Neuronal stem cell (in vitro differentiated cells): ENCODE data around the gene XAF1.

Experiments
- DNase-seq: peaks from one replicate; pipeline ENCODE4 v3.0.0-alpha.2; 2013; ENCODE audit warnings: low spot score
- H2AFZ ChIP-seq: one replicate; pipeline ENCODE4 v1.6.1; 2013; ENCODE audit warnings: mild to moderate bottlenecking, low read length, inconsistent platforms
- H2AK5ac ChIP-seq: 2 replicates; pipeline ENCODE4 v1.6.1; 2013; ENCODE audit warnings: low read depth, mild to moderate bottlenecking, inconsistent platforms, low read length, moderate library complexity, mixed read lengths
- H2BK120ac ChIP-seq: 2 replicates; pipeline ENCODE4 v1.6.1; 2013; ENCODE audit warnings: low read depth, mild to moderate bottlenecking, inconsistent platforms, low read length, moderate library complexity, mixed read lengths
- H2BK12ac ChIP-seq: one replicate; pipeline ENCODE4 v1.6.1; 2013; ENCODE audit warnings: low read length, inconsistent platforms
- H2BK15ac ChIP-seq: 2 replicates; pipeline ENCODE4 v1.6.1; 2013; ENCODE audit warnings: mild to moderate bottlenecking, low read length, inconsistent platforms, mixed read lengths
- H2BK5ac ChIP-seq: one replicate; pipeline ENCODE4 v1.6.1; 2013; ENCODE audit warnings: inconsistent platforms, mild to moderate bottlenecking, low read length, moderate library complexity
- H3K14ac ChIP-seq: one replicate; pipeline ENCODE4 v1.6.1; 2013; ENCODE audit warnings: low read length, inconsistent platforms
- H3K18ac ChIP-seq: 2 replicates; pipeline ENCODE4 v1.6.1; 2013; ENCODE audit warnings: low read length, inconsistent platforms
- H3K23ac ChIP-seq: 2 replicates; pipeline ENCODE4 v1.6.1; 2013; ENCODE audit warnings: low read depth, mild to moderate bottlenecking, mixed read lengths, low read length, inconsistent platforms; ENCODE audit not compliant: poor library complexity
- H3K27ac ChIP-seq: replicated peaks from 3 replicates; pipeline ENCODE4 v1.5.1; 2013; ENCODE audit warnings: low read length, inconsistent platforms
- H3K27me3 ChIP-seq, 3 experiments: 2 replicates each; pipeline ENCODE4 v1.6.1; 2013; ENCODE audit warnings: low read length in 3 of 3, mild to moderate bottlenecking in 2 of 3, inconsistent platforms in 1 of 3, low read depth in 1 of 3, mixed read lengths in 1 of 3, moderate library complexity in 1 of 3; ENCODE audit not compliant: control insufficient read depth in 3 of 3, insufficient read depth in 3 of 3
- H3K36me3 ChIP-seq, 2 donors: replicated peaks in 1 of 2; 2 replicates each; pipeline ENCODE4 v1.6.1; 2013; ENCODE audit warnings: low read length in 2 of 2; ENCODE audit not compliant: control insufficient read depth in 2 of 2, insufficient read depth in 2 of 2
- H3K4ac ChIP-seq: 2 replicates; pipeline ENCODE4 v1.6.1; 2013; ENCODE audit warnings: inconsistent platforms, mild to moderate bottlenecking, low read length, moderate library complexity
- H3K4me1 ChIP-seq, 2 donors: 1 replicate in 1 of 2; 2 replicates in 1 of 2; pipeline ENCODE4 v1.6.1; 2013; ENCODE audit warnings: low read length in 2 of 2, low read depth in 1 of 2; ENCODE audit not compliant: control insufficient read depth in 2 of 2, insufficient read depth in 1 of 2
- H3K4me2 ChIP-seq: one replicate; pipeline ENCODE4 v1.6.1; 2013; ENCODE audit warnings: mild to moderate bottlenecking, low read length, inconsistent platforms; ENCODE audit not compliant: insufficient read depth, poor library complexity, severe bottlenecking
- H3K4me3 ChIP-seq, 2 donors: 2 replicates each; pipeline ENCODE4 v1.5.1; 2013; ENCODE audit warnings: low read length in 2 of 2, mild to moderate bottlenecking in 2 of 2, inconsistent platforms in 1 of 2, moderate library complexity in 1 of 2
- H3K79me1 ChIP-seq: one replicate; pipeline ENCODE4 v1.6.1; 2013; ENCODE audit warnings: low read depth, mild to moderate bottlenecking, inconsistent platforms, low read length, moderate library complexity
- H3K9ac ChIP-seq: one replicate; pipeline ENCODE4 v1.6.1; 2013; ENCODE audit warnings: mild to moderate bottlenecking, low read depth, low read length, inconsistent platforms; ENCODE audit not compliant: poor library complexity
- H3K9me3 ChIP-seq, 2 donors: replicated peaks in 1 of 2; 2 replicates each; pipeline versions ENCODE3 to v1.6.1; 2013; ENCODE audit warnings: low read length in 2 of 2, mild to moderate bottlenecking in 2 of 2, inconsistent platforms in 1 of 2, low read depth in 1 of 2, mixed read lengths in 1 of 2, moderate library complexity in 1 of 2; ENCODE audit not compliant: control insufficient read depth in 2 of 2, insufficient read depth in 1 of 2
- H4K8ac ChIP-seq: one replicate; pipeline ENCODE4 v1.6.1; 2013; ENCODE audit warnings: low read depth, mild to moderate bottlenecking, inconsistent platforms, low read length, moderate library complexity
- H4K91ac ChIP-seq: one replicate; pipeline ENCODE4 v1.6.1; 2013; ENCODE audit warnings: low read length, low read depth, mild to moderate bottlenecking, inconsistent platforms; ENCODE audit not compliant: poor library complexity
- WGBS, 2 donors: extraction: QIAGEN DNeasy Blood & Tissue Kit; methylation state at CpG; one replicate each; pipeline ENCODE4 v1.1.7; 2013; ENCODE audit warnings: missing lambda C conversion rate in 2 of 2, mixed read lengths in 1 of 2; ENCODE audit not compliant: insufficient read length in 2 of 2, insufficient replicate concordance in 1 of 2; ENCODE audit errors: extremely low coverage in 2 of 2; 5-methylcytosine and 5-hydroxymethylcytosine counted together

XAF1 gene

GRCh38 chr17:6712854-6713129 lies 43.1 kb upstream of the XAF1 start:
- Histone ChIP-seq H2AFZ (peak overlapping the region; percentile 89), H4K8ac (no peak overlapping the region), H2BK5ac (no peak overlapping the region), H3K4me1 (peaks cover 2 to 9% of the 10 kb centered on the region in 2 donors), H4K91ac (no peak overlapping the region), H3K23ac (no peak overlapping the region), H2AK5ac (peak overlapping the region; percentile 4), H3K27ac (no peak overlapping the region), H2BK12ac (peak overlapping the region; percentile 80), H3K9me3 (peaks cover 0 to 7% of the 10 kb centered on the region in 2 donors), H3K14ac (no peak overlapping the region), H3K36me3 (no peaks in the 10 kb centered on the region), H3K4me3 (peak overlapping the region; percentile 37 to 81), H3K18ac (peak overlapping the region; percentile 79), H2BK15ac (no peak overlapping the region), H3K27me3 (peaks cover 2 to 30% (median 29%) of the 10 kb centered on the region in 3 experiments), H3K4ac (no peak overlapping the region), H3K79me1 (no peaks in the 10 kb centered on the region), H3K9ac (peak overlapping the region; percentile 52), H3K4me2 (peak overlapping the region; percentile 99), H2BK120ac (no peak overlapping the region)
- DNase-seq, result no peak
- WGBS, 2 donors, result no CpG with 5 or more reads among the region's 14 CpGs

GRCh38 chr17:6713130-6713917 lies 42.5 kb upstream of the XAF1 start, which contains the start of gene SLC13A5:
Gene SLC13A5, minus strand, starts transcription at chr17:6713369. Its CDS starts 36 bp downstream, at chr17:6713333.
- no peak within 1 kb of the TSS for H4K8ac ChIP-seq
- no peak within 1 kb of the TSS for H2BK5ac ChIP-seq
- no peak within 1 kb of the TSS for H4K91ac ChIP-seq
- no peak within 1 kb of the TSS for H3K27ac ChIP-seq
- H3K9ac ChIP-seq, result peak within 1 kb of the TSS; percentile 83
- peak within 1 kb of the TSS; percentile 80 for H2BK12ac ChIP-seq
- peaks cover 2 to 9% of the 10 kb centered on the region in 2 donors for H3K4me1 ChIP-seq
- WGBS, 2 donors, result no CpG with 5 or more reads among the region's 71 CpGs
- H2BK120ac ChIP-seq, result no peak within 1 kb of the TSS
- H3K14ac ChIP-seq, result peak within 1 kb of the TSS; percentile 28
- peak within 1 kb of the TSS; percentile 39 for H2BK15ac ChIP-seq
- H2AFZ ChIP-seq, result peak within 1 kb of the TSS; percentile 89
- H3K79me1 ChIP-seq, result no peaks in the 10 kb centered on the region
- H3K4me2 ChIP-seq, result peak within 1 kb of the TSS; percentile 99
- peaks cover 2 to 30% (median 29%) of the 10 kb centered on the region in 3 experiments for H3K27me3 ChIP-seq
- DNase-seq, result peak; percentile 56
- peak within 1 kb of the TSS; percentile 37 to 81 for H3K4me3 ChIP-seq
- peak within 1 kb of the TSS; percentile 4 for H2AK5ac ChIP-seq
- peaks cover 0 to 7% of the 10 kb centered on the region in 2 donors for H3K9me3 ChIP-seq
- H3K4ac ChIP-seq, result no peak within 1 kb of the TSS
- H3K23ac ChIP-seq, result peak within 1 kb of the TSS; percentile 86
- no peaks in the 10 kb centered on the region for H3K36me3 ChIP-seq
- peak within 1 kb of the TSS; percentile 91 for H3K18ac ChIP-seq

- peak overlapping the region; percentile 37 to 81 for H3K4me3 ChIP-seq
- no CpG with 5 or more reads among the region's 29 CpGs for WGBS, 2 donors
These were observed 42.0 kb upstream of the XAF1 start for GRCh38 chr17:6713918-6714271.

GRCh38 chr17:6714315-6714874 lies 41.5 kb upstream of the XAF1 start:
- Histone ChIP-seq H2BK120ac (no peak overlapping the region), H3K9me3 (peaks cover 0 to 7% of the 10 kb centered on the region in 2 donors), H3K4me2 (peak overlapping the region; percentile 99), H3K4me3 (peak overlapping the region; percentile 37 to 81), H3K79me1 (no peaks in the 10 kb centered on the region), H3K27ac (no peak overlapping the region), H2AK5ac (no peak overlapping the region), H3K23ac (no peak overlapping the region), H3K4me1 (peaks cover 2 to 9% of the 10 kb centered on the region in 2 donors), H3K27me3 (peaks cover 2 to 32% (median 30%) of the 10 kb centered on the region in 3 experiments), H3K14ac (no peak overlapping the region), H2BK12ac (no peak overlapping the region), H2BK15ac (no peak overlapping the region), H2AFZ (peak overlapping the region; percentile 89), H3K36me3 (no peaks in the 10 kb centered on the region), H4K91ac (no peak overlapping the region), H3K9ac (peak overlapping the region; percentile 83), H2BK5ac (no peak overlapping the region), H3K4ac (no peak overlapping the region), H4K8ac (no peak overlapping the region), H3K18ac (peak overlapping the region; percentile 91)
- DNase-seq, result no peak
- no CpG with 5 or more reads among the region's 7 CpGs for WGBS, 2 donors

More at GRCh38 chr17:6713918-6714271, 42.0 kb upstream of the XAF1 start:
- DNase-seq, result peak; percentile 27
- no peak overlapping the region for H2BK12ac ChIP-seq
- H2BK5ac ChIP-seq, result no peak overlapping the region
- peak overlapping the region; percentile 39 for H2BK15ac ChIP-seq
- no peak overlapping the region for H4K91ac ChIP-seq
- no peaks in the 10 kb centered on the region for H3K79me1 ChIP-seq
- H3K4me2 ChIP-seq, result peak overlapping the region; percentile 99
- no peaks in the 10 kb centered on the region for H3K36me3 ChIP-seq
- peak overlapping the region; percentile 28 for H3K14ac ChIP-seq
- H2AFZ ChIP-seq, result peak overlapping the region; percentile 89
- no peak overlapping the region for H2BK120ac ChIP-seq
- peaks cover 2 to 9% of the 10 kb centered on the region in 2 donors for H3K4me1 ChIP-seq
- H3K9ac ChIP-seq, result peak overlapping the region; percentile 83
- H3K27ac ChIP-seq, result no peak overlapping the region
- peaks cover 2 to 30% (median 29%) of the 10 kb centered on the region in 3 experiments for H3K27me3 ChIP-seq
- H3K18ac ChIP-seq, result peak overlapping the region; percentile 91
- no peak overlapping the region for H3K4ac ChIP-seq
- no peak overlapping the region for H2AK5ac ChIP-seq
- peak overlapping the region; percentile 86 for H3K23ac ChIP-seq
- no peak overlapping the region for H4K8ac ChIP-seq
- H3K9me3 ChIP-seq, result peaks cover 0 to 7% of the 10 kb centered on the region in 2 donors
